ENCODE data around the gene PPP2R3A.
A peak's percentile ranks its signal among the peaks of the same experiment; 100 is the strongest.
"Not testable (repeated sequence)": the region's sequence is repeated elsewhere in the genome, so short reads cannot be mapped to it uniquely, and the experiment has no call there.

The PPP2R3A gene

DNA sequence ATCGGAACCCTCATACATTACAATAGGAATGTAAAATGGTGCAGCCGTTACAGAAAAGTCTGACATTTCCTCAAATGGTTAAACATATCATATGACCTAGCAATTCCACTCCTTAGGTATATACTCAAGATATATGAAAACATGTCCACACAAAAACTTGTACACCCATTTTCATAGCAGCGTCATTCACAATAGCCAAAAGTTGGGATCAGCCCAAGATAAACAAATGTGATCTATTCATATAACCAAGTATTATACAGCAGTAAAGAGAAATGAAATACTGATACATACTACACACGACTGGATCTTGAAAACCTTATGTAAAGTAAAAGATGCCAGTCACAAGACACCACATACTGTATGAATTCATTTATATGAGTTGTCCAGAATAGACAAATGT lies 128.2 kb downstream of the PPP2R3A start:
- DNase-seq (no peak), ATAC-seq (no peak)

DNA sequence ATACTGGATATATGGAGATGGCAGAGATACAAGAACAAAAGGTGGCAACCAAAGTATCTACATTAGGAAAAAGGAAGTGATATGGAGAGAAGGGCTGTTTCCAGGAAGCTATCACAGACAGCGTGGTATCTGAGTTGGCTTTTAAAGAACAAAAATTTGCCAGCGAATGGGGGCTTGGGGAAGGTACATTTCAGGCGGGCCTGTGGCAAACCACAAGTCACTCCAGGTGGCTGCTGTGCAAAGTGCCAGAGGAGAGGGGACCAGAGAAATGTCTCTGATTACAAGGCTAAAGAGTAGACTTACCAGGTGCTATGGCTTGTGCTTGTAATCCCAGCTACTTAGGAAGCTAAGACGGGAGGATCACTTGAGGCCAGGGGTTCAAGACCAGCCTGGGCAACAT lies 139.5 kb downstream of the PPP2R3A start:
- DNase-seq, result no peak
- no peak for ATAC-seq

DNA sequence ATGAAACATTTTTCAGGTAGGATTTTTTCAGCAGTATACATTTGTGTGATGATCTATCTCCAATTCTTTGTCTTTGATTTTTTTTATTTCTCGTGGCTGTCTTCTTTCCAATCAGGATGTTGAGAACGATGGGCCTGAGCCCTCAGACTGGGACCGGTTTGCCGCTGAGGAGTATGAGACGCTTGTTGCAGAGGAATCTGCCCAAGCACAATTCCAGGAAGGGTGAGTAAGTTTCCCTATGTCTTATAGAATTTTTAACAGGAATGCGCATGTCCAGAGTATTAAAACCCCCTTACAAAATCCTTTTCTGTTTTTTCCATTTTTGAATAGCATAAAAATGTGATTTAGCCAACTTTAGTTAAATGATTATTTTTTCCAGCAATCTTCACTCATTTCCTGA lies 140.6 kb downstream of the PPP2R3A start:
- ATAC-seq, result no peak
- no peak for DNase-seq

DNA sequence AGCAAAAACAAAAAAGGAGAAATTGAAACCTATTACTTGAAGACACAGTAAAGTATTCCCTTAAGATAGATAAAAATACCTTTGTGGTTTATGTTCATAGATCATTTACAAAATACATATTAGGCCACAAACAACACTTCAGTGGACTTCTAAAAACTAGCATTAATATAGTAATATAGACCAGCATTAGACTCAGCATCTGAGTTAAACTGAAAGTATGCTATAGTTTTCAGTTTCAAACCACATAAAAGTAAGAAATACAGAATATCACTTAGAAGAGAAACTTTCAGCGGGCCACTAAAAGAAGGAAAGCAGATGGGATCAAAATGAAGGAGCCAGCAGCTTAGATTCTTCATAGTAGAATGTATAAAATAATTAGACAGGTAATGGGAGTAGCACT lies 144.0 kb downstream of the PPP2R3A start:
- ATAC-seq (no peak), DNase-seq (no peak)

DNA sequence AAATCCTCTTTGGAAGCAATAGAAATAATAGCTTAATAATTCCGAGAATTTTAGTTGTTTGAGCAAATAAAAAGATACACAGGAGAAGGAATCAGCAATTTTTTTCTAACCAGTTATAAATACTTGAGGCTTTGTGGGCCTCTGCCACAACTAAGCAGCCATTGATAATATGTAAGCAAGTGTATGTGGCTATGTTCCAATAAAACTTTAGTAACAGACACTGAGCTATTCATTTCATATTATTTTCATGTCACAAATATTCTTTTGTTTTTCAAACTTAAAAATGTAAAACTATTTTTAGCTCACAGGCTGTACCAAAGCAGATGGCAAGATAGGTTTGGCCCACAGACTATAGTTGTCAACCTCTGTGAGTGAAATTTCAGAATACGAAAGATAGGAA lies 145.0 kb downstream of the PPP2R3A start:
- DNase-seq, result no peak
- no peak for ATAC-seq

DNA sequence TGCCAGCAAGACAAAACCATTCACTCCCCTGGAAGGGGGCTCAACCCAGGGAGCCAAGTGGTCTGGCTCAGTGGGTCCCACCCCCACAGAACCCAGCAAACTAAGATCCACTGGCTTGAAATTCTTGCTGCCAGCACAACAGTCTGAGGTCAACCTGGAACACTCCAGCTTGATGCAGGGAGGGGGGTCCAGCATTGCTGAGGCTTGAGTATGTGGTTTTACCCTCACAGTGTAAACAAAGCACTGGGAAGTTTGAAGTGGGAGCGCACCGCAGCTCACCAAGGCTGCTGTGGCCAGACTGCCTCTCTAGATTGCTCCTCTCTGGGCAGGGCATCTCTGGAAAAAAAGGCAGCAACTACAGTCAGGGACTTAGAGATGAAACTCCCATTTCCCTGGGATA lies 148.9 kb downstream of the PPP2R3A start:
- ATAC-seq (no peak), DNase-seq (no peak)

DNA sequence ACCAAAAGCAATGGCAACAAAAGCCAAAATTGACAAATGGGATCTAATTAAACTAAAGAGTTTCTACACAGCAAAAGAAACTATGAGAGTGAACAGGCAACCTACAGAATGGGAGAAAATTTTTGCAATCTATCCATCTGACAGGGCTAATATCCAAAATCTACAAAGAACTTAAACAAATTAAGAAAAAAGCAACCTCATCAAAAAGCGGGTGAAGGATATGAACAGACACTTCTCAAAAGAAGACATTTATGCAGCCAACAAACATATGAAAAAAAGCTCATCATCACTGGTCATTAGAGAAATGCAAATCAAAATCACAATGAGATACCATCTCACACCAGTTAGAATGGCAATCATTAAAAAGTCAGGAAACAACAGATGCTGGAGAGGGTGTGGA lies 153.8 kb downstream of the PPP2R3A start:
- not testable (repeated sequence) for DNase-seq, ATAC-seq

DNA sequence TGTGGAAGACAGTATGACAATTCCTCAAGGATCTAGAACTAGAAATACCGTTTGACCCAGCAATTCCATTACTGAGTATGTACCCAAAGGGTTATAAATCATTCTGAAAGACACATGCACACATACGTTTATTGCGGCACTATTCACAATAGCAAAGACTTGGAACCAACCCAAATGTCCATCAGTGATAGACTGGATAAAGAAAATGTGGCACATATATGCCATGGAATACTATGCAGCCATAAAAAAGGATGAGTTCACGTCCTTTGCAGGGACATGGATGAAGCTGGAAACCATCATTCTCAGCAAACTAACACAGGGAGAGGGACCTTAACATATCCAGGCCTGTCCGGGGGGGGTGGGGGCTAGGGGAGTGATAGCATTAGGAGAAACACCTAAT lies 154.3 kb downstream of the PPP2R3A start:
- not testable (repeated sequence) for DNase-seq, ATAC-seq

DNA sequence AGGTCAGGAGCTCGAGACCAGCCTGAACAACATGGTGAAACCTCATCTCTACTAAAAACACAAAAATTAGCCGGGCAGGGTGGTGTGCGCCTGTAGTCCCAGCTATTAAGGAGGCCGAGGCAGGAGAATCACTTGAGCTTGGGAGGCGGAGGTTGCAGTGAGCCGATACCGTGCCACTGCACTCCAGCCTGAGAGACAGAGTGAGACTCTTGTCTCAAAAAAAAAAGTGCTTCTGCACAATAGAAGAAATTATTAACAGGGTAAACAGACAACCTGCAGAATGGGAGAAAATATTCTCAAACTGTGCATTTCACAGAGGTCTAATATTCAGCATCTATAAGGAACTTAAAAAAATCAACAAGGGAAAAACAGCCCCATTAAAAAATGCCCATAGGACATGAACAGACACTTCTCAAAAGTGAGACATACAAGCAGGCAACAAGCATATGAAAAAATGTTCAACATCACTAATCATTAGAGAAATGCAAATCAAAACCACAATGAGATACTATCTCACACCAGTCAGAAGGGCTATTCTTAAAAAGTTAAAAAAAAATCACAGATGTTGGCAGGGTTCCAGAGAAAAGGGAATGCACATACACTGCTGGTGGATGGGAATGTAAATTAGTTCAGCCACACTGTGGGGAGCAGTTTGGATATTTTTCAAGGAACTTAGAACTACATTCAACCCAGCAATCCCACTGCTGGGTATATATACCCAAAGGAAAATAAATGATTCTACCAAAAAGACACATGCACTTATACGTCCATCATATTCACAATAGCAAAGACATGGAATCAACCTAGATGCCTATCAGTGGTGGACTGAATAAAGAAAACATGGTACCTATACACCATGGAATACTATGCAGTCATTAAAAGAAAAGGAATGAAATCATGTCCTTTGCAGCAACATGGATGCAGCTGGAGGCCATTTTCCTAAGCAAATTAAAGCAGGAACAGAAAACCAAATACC lies 155.1 kb downstream of the PPP2R3A start:
- ATAC-seq (no peak), DNase-seq (no peak)

DNA sequence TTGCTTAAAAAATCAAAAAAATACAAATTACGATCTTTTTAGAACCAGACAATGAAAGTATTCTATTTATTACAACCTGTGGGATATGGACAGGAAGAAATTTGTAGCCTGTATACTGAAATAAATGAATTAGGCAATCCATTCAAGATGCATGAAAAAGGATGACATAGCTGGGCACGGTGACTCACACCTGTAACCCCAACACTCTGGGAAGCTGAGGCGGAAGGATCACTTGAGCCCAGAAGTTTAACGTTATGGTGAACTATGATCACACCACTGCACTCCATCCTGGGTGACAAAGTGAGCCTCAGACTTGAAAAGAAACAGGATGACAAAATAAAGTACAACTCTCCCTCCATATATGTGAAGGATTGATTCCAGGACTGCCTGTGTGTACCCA lies 156.5 kb downstream of the PPP2R3A start:
- no peak for DNase-seq
- no peak for ATAC-seq

DNA sequence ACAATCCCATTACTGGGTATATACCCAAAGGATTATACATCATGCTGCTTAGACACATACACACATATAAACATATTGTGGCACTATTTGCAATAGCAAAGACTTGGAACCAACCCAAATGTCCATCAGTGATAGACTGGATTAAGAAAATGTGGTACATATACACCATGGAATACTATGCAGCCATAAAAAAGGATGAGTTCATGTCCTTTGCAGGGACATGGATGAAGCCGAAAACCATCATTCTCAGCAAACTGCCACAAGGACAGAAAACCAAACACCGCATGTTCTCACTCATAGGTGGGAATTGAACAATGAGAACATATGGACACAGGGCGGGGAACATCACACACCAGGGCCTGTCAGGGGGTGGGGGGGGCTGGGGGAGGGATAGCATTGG lies 166.1 kb downstream of the PPP2R3A start:
- not testable (repeated sequence) for ATAC-seq, DNase-seq

DNA sequence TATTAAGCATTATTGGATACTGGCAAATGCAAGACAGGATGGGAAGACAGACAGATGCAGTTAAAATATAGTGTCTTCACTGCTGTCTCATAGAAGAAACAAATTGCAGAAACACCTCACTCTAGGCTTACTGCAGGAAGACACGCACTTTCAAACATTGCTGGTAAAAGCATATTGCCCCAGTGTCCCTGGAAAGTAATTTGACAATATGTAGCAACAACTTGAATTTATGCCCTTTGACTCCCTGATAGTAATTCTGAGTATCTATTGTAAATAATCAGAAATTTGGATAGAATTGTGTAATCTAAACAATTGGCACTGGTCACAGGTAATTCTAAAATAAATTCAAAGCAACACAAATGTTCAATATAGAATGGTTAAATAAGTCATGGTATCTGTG lies 168.6 kb downstream of the PPP2R3A start:
- ATAC-seq, result no peak
- DNase-seq, result no peak

DNA sequence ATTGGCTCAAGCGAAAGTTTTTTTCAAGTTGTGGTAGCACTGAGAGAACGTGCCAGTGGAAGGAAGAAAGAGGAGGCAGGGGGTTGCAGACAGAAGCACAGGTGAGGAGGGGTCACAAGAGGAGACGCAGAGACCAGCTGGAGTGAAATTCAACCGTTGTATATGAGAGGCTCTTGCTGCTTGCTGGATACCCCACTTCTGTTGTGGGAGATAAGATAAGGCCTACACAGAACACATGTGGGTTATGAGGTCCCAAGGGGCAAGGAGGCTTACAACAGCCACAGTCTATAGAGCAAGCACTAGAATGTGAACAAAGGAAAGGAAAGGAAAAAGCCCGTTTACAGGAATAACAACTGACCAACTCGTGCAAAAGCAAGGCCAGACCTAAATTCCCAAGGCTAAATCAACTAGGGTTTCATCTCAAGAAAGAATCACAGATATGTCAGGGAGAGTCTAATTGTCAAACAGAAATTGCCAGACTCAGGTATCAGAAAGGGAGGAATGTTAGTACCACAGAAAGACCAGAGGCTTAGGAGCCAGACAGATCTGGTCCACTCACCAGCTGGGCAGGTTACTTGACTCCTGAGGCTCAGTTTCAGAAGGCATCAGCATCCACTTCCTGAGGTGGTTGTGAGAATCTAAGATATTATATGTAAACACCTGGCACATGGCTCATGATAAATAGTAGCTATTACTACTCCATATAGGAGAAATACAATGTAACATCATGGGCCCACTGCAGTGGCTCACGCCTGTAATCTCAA lies 169.7 kb downstream of the PPP2R3A start:
- DNase-seq (no peak), ATAC-seq (no peak)

DNA sequence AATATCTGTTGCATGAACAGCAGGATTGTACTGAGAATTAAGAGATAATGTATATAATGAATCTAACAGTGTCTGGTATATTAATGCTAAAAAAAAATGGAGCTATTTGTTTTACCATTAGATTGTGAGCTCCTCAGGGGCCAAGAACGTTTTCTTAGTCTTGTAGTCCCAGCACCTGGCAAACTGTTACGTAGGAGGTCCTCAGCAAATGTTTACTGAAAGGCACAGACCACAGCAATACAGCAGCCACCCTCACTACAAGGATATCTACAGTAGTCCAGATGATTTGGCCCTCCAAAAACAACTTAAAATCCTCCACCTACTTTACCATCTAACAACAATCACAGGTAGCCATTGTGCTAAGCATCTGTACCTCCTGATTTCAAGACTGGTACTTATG lies 170.9 kb downstream of the PPP2R3A start:
- no peak for ATAC-seq
- DNase-seq, result no peak

DNA sequence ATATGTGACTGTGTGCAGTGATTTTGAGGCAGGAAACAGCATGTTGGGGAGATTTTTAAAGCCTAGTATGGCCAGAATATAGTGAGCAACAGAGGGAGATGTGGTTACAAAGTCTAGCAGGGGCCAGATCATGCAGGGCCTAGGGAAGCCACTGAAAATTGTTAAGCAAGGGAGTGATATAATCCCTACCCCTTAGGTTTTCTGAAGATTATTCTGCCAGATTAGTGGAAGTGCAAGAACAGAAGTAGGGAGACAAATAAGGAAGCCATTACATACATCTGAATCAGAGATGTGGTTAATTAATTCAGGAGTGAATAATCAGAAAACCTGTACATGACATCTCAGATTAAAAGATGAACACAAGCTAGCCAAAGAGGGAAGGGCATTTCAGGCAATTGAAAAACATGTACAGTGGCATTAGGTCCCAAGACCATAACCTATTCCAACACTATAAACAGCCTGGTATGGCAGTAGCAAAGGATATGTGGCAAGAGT lies 175.8 kb downstream of the PPP2R3A start:
- DNase-seq, result no peak
- no peak for ATAC-seq

DNA sequence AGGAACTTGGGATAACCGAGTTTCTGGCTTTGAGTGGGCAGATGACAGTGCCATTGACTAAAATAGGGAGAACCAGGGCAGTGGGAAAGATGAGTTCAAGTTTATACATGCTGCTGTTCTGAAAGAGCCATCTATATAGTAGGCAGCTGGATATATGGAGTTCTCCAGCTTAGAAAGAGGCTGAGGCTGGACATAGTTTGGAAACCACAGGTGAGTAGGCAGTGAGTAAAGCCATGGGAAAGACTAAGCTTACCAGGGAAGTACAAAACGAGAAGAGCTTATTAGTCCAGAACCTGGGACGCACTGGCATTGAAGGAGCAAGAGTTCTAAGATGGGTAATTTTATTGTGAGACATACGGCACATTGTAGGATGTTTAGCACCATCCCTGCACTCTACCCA lies 176.4 kb downstream of the PPP2R3A start:
- ATAC-seq, result no peak
- DNase-seq, result no peak

DNA sequence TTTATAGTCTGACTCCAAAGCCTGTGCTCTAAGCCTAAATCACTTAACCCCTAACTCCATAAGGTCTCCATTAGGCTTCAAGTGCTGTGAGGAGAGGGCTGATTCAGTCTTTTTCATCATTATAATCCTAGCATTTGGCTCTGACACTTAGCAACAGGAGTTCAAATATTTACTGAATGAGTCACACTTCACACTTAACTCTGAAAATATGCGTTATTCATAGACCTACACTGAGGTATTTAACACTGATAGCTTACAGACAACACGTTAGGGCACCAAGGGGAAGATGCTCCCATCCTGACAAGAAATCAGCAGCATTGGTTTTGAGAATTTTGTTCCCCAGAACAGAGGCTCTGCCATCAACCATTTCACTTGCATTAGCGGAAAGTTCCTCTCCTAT lies 177.1 kb downstream of the PPP2R3A start:
- DNase-seq (no peak), ATAC-seq (peak; percentile 84)

DNA sequence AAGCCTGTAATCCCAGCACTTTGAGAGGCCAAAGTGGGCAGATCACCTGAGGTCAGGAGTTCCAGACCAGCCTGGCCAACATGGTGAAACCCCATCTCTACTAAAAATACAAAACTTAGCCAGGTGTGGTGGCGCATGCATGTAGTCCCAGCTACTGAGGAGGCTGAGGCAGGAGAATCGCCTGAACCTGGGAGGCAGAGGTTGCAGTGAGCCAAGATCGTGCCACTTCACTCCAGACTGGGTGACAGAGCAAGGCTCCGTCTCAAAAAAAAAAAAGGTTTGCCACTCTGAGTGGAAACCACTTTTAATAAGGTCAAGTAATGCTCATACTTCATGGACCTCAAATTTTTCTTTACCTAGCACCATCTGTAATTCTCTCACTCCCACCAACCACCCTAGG lies 178.9 kb downstream of the PPP2R3A start:
- ATAC-seq, DNase-seq: not testable (repeated sequence)

DNA sequence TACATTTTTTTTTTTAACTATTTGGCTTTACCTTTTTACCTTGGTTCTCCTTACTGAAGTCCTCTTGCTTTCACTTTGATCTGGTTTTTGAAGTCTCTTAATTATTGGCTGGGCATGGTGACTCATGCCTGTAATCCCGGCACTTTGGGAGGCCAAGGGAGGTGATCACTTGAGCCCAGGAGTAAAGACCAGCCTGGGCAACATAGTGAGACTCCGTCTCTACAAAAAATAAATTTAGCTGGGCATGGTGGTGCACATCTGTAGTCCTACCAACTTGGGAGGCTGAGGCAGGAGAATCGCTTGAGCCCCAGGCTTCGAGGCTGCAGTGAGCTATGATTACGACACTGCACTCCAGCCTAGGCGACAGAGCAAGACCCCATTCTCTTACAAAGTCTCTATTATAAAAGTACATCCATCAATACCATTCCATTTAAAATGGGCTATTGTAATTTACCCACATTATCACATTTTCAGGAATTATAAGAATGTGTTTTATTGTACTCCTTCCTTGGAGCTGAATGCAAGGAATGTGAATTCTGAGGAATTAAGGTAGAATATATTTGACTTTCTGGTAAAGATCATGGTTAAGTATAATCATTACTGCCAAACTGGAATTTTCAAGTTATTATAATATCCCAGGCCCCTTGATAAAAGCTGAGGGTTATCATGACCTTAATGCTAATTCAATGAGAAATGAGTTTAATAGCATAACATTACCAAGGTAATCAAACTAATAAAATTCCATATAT lies 181.6 kb downstream of the PPP2R3A start:
- ATAC-seq, result no peak
- no peak for DNase-seq

DNA sequence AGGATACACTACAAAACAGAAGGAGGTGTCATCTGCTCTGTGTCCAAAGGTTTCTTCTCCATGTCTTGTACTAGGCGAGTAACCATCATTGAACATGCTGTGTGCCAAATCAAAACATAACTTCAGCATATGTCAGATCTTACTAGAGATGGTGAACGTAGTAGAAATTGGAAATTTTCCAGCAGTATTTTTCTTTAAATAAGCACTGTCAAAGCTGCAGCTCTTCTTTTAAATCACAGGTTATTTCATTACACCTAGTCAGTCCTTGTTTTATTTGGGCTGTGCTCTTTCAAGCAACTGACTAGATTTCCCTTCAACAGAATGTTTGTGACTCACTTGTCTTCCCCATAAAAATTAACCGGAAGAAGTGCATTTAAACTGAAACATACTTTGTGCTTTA lies 184.1 kb downstream of the PPP2R3A start:
- DNase-seq (no peak), ATAC-seq (no peak)

DNA sequence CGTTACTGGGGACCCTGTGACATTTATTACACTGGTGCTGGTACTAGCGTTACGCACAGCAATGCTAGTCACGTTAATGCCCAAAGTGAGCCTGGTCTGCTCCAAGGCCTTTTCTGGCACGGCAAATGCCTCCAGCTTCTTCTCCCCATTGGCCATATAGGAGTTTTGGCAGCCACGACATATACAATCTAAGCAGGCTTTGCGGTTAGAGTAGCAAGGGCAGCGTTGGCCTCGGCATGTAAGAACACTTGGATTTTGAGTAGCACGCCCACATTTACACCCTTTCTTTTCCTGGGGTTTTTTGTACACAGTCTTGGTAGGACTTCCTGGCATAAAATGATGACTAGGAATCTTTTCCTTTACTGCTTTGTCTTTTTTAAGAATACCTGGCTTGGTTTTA lies 185.7 kb downstream of the PPP2R3A start:
- no peak for DNase-seq
- ATAC-seq, result no peak

DNA sequence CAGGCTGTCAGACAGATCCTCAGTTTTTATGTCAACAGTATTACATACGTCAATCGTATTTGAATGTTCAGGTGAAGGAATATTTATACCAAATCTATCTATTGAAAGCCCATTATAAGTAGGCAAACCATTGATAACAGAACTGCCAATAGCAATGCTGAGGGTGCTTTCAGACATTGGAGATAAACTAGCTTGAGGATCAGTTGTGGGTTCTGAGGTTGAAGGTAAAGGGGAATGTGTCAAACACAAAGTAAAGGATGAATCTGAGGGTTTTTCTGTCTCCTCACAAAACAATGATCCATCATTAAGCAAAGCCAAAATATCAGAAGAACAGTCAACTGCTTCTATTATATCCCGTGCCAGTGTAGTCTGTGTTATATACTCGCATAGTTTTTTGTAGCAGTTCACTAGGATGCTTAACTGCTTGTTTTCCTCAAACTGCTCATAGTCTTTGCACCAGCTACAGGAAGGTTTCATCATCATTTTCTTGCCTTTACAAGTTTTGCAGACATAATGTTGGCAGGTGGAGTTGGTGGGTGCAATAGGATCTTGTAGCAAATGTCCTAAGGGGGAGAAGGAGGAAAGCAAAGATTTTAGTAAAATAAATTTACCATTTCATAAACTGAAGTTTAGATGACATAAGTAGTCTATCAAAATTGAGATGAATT lies 186.8 kb downstream of the PPP2R3A start:
- DNase-seq (no peak), ATAC-seq (no peak)

Measured in stimulated activated naive CD8-positive, alpha-beta T cell treated with anti-CD3 and anti-CD28 coated beads, Interleukin-15, Interleukin-2, amounts not matched to agents 100 U/mL and 50 U/mL, for 24 hours (primary cell).